Stimulated activated CD8-positive, alpha-beta memory T cell treated with anti-CD3 and anti-CD28 coated beads, Interleukin-12 subunit alpha, Interleukin-12 subunit beta, amount 100 ng/mL, for 24 hours (primary cell): Measurements from ENCODE around the gene ARSD.
A peak's percentile ranks its signal among the peaks of the same experiment; 100 is the strongest.
"Not testable (repeated sequence)": the region's sequence is repeated elsewhere in the genome, so short reads cannot be mapped to it uniquely, and the experiment has no call there.

Experiments used
- DNase-seq: peaks from one replicate; pipeline ENCODE4 v3.0.0-alpha.2; 2020; ENCODE audit errors: extremely low read depth

ARSD gene

GRCh38 chrX:2928583-2929434 is at the start of gene ARSD:
ARSD (minus strand) TSS chrX:2929339; CDS start chrX:2929275, 64 bp downstream.
- DNase-seq: peak; percentile 19

DNA sequence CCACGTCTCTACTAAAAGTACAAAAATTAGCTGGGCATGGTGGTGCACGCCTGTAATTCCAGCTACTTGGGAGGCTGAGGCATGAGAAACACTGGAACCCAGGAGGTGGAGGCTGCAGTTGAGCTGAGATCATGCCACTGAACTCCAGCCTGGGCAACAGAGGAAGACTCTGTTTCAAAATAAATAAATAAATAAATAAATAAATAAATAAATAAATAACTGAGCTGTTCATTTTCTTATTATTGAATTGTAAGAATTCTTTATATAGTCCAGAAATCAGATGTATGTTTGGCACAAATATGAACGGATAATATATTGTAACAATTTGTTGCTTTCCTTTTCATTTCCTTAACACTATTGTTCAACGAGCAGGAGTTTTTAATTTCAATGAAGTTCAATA is 49.5 kb upstream of the ARSD start:
- DNase-seq: not testable (repeated sequence)

DNA sequence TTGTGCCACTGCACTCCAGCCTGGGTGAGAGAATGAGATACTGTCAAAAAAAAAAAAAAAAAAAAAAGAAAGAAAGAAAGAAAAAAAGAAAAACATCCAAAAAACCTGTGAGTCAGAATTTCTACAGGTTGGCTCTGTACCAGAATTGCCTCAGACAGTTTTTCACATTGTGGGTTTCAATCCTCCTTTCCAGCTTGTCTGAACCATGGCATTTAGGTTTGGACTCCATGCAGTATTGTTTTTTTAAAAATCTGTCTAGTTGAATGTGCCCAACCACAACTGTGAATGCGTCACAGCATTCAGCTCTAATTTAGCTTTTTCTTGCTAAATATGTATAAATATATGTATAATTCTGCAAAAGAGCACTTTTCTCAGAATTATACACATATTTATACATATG is 45.8 kb upstream of the ARSD start:
- no peak for DNase-seq

DNA sequence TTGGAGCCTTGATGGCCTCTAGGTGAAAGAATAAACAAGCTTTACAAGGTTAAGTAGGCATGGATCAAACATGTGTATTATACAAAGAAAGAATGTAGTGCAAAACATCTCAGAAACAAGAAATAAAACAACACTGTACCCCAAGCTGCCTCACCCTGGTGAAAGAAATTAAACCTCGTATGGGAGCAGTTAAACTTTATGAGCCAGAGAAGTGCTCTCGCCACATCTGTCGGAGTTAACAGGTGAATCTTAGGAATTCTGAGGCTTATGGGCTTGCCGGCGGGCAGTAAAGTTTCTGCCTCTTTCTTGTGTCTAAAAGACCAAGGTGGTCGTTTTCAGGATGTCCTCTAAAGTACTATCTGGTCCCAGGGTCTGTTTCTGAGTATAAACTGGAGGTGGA is 43.3 kb upstream of the ARSD start:
- no peak for DNase-seq

- DNase-seq: no peak
Measured at GRCh38 chrX:2969021-2969420, 39.9 kb upstream of the ARSD start.

DNA sequence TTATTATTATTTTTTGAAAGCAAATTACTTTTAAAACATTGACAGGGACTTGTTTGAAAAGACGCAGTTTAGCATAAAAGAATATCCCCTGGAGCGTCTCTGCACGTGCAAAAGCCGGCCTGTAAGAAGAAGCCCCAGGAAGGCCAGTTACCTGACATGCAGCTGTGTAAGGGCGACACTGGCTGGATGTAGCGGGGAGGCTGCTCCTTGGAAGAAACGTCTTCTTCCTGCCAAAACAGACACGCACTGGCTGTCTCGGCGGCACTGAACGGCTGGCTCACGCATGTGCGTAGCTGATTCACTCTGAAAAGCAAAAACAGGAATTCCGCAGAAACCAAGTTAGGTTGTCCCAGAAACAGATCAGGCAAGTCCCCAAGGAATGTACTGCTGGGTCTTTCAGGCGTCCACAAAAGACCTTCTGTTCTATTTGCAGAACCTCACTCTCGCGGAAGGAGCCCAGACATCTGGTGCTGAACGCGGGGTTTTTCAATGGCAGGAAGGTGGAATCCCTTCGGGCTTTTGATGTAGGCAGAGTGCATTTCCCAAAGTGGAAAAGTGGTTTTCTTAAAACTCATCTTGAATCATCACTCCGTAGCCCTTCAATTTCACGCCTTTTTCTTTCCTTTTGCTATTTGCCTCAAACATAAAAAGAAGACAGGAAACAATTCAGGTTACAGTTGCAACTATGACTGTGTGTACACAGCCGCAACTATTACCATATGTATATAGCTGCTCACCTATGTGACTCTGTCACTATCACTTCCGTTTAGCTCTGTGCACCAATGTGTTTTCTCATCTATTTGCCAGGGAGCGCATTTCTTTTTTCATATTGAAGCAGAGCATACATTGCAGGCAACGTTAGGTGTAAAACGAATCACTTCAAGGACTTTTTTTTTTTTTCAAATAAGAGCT is 39.1 kb upstream of the ARSD start:
- DNase-seq: no peak

DNA sequence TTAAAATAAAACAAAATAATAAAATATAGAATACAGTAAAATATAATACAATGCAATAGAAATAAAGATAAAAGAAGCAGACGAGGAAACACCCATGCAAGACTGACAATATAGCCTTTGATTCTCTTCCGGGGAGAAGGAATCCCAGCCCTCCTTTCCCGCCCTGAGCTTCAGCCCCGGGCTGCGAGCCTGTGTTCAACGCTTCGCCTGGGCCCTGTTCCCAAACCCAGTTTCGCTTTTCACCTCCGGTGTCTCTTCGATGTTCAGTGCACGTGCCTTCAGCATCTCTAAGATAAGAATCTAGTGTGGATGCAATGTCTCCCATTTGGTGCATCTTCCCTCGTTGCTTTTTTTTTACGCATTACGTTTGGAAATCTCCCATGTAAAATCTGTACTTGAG is 38.4 kb upstream of the ARSD start:
- no peak for DNase-seq

DNA sequence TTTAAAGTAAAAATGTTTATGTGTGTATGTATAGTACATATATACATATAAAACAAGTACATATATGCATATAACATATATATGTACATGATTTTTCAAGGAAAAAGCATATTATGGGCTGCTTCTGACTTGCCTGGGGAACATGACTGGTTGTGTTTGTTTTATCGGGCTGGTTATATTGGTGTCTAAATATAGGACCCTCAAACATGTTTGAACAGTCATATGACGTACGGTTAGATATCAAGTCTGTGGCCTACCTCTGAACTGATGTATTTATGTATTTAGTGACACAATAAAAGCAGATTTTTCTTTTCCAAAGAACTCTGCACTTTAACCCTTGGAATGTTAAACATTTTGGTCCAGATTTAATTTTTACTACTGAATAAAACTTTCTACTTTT is 37.9 kb upstream of the ARSD start:
- no peak for DNase-seq

DNA sequence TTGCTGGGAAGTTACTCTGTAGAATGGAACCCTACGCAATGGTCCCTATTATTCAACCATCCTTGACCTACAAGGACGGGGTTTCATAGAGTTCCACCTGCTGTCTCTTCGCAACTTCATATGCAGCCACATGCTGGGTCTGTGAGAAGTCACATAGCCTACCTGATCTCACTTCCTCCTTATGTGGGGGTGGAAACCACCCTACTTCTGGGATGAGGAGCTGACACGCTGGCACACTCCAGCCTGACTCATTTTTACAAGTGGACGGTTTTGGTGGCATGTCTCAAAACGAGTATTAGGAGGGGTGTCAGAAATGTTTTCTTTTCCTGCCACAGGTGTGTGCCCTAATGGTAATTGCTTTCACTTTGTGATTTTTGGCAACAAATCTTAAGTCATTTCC is 36.8 kb upstream of the ARSD start:
- DNase-seq: no peak

DNA sequence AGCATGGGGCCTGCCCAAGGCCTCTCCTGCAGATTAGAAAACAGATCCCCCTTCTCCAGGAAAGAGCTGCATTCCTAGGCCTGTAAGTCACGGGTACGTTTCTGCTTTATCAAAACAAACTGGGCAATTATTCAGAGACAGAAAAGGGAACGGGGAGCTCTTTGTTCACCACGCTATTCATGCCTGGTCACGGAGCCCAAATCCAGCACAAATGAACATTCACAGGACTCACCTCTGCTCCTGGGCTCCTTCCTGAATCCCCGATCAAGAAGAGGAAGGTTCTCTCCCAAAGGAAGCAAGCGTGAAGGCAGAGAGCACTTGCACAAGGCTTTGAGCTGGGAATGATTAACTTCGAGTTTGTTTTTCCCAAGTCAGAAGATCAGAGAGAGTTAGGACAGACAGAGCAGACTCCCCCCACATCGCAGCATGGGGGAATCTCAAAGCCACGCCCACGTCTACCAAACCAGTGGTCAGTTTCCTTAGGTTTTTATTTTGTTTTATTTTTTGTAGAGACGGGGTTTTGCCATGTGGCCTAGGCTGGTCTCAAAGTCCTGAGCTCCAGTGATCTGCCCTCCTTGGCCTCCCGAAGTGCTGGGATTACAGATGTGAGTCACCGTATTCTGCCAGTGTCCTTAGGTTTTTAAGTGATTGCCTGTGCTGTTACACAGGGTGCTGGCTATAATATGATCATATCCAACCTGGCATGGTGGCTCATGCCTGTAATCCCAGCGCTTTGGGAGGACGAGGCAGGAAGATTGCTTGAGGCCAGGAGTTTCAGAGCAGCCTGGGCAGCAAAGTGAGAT is 35.1 kb upstream of the ARSD start:
- DNase-seq: not testable (repeated sequence)

GRCh38 chrX:2963449-2963848 is 34.3 kb upstream of the ARSD start:
- not testable (repeated sequence) for DNase-seq

GRCh38 chrX:2962381-2962780 is 33.2 kb upstream of the ARSD start:
- no peak for DNase-seq

DNA sequence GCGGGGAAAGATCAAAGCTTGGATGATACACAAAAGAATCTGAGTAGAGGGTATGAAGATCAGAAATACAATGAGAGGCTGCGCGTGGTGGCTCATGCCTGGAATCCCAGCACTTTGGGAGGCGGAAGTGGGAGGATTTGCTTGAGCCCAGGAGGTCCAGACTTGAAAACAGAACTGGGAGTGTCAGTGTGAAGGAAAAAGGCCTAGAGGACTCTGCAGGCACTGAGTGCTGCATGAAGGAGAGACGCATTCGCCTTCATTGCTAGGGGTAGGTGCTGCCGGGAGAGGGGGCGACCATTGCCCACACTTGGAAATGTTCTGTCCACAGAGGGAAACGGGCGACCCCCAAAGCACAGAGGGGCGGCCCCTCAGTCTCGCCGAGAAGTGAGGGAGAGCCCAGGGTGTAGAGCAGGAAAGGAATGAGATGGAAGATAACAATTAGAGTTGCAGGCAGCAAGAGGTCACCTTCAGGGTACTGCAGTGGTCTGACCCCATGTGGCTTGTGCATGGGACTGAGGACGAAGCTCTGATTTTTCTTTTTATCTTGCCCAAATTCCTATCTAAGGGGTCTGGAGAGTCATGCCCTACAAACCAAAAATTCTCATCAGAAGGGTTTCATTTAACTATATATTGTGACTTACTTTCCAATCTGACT is 31.8 kb upstream of the ARSD start:
- no peak for DNase-seq

- DNase-seq: no peak
Measured at GRCh38 chrX:2958199-2958598, 29.1 kb upstream of the ARSD start.

DNA sequence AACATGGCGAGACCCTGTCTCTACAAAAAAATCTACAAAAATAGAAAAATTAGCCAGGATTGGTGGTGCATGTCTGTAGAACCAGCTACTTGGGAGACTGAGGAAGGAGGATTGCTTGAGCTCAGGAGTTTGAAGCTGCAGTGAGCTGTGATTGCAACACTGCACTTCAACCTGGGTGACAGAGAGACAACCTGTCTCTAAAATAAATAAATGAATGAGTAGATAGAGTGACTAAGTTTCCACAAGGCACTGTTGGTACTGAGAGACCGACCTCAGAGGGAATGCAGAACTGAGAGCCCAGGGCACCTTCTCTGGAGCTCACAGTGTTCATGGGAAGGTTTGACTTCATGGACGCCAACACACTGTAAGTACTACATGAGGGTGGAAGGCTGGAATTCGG is 26.7 kb upstream of the ARSD start:
- no peak for DNase-seq

DNA sequence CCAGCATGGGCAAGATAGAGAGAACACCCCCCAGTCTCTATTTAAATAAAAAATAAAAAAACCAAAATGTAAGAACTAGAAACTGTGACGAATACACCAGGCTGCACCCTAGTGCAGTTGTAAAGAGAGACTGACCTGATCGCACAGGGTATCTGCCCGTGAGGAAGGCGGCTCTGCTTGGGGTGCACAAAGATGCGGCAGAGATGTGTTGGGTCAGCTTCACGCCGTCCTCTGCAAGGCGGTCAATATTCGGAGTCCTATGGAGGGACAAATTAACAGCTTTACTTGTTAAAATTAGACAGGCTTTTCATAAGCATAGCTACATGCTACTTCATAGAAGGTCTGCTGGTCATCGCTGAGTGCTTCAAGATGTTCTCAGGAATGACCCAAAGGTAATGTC is 26.1 kb upstream of the ARSD start:
- no peak for DNase-seq

DNA sequence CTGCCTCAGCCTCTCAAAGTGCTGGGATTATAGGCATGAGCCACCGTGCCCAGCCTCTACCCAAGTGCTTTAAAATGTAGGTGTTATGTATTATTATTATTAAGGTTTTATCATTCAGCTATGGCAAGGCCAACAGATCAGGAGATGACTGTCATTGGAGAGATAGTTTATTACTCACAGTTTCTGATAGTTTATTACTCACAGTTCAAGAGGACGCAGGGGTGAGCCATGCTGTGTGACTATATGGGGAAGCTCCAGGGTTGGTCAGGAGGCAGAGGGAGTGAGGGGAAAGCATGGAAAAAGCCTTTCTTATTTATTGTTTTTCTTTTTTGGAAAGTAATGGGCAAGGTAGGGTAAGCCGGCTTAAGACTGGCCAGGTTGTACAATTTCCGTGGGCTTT is 25.4 kb upstream of the ARSD start:
- no peak for DNase-seq

- DNase-seq: not testable (repeated sequence)
Measured at GRCh38 chrX:2937942-2938341, 8.8 kb upstream of the ARSD start.

DNA sequence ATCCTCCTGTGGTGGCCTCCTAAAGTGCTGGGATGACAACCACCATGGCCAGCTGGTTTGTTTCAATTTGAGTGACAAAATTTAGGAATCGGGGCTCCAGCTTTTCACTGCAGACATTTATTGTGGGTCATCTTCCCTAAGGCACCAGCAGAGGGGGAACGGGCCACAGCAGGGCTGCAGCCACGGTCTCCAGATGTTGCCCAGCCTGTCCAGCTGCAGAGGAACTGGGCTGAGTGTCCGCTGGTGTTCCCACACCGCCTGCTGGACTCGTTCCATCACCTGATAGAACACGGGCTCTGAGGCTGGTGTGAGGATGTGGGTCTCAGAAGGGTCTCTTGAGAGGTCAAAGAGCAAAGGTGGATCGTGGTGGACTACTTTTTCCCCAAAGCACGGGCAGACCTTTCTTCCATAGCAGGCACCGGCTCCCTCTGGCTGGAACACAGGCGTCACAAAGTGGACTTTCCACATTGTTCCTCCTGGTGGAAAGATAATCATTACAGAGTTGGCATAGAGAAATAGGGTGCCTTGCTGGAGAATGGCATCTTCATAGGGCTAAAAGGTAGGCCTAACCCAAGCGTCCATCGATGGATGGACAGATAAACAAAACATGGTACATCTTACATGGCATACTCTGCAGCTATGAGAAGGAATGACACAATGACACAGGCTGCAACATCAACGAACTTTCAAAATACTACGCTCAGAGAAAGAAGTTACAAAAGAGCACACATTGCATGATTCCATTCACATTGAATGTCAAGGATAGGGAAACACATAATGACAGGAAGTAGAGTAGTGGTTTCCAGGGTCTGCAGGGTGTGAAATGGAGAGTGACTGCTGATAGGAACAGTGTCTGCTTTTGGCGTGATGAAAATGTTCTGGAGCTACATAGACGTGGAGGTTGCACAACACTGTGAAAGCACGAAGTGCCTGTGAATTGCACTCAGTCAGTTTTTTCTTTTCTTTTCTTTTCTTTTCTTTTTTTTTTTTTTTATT is 5.9 kb upstream of the ARSD start:
- no peak for DNase-seq
